ENCODE data around the gene ZNF611.

GRCh38 chr19:52741951-52742485, 7.2 kb upstream of the ZNF611 start:
- TF ChIP-seq CTCF (IDR thresholded peaks at IDR 0.05; ENCODE audit: insufficient read depth, low read depth, low read length) (no peak), EZH2 (IDR thresholded peaks at IDR 0.05; ENCODE audit: insufficient read depth, low read length) (no peak)
